PC-9 (cell line): ENCODE measurements around the gene IPO4.

ENCODE experiments used
- EZH2 ChIP-seq: fragments of 200-600 bp; sonication (generic); IDR thresholded peaks from 2 replicates; pipeline ENCODE4 v1.8.0; 2017; ENCODE audit warnings: antibody characterized with exemption, low read depth
- TF ChIP-seq, protein P1 (sequence below): fragments of 200-600 bp; sonication (generic); conservative IDR thresholded peaks from 2 replicates; pipeline ENCODE4 v1.6.1; 2017; ENCODE audit warnings: mixed run types, antibody characterized with exemption, mild to moderate bottlenecking, moderate library complexity

DNA sequence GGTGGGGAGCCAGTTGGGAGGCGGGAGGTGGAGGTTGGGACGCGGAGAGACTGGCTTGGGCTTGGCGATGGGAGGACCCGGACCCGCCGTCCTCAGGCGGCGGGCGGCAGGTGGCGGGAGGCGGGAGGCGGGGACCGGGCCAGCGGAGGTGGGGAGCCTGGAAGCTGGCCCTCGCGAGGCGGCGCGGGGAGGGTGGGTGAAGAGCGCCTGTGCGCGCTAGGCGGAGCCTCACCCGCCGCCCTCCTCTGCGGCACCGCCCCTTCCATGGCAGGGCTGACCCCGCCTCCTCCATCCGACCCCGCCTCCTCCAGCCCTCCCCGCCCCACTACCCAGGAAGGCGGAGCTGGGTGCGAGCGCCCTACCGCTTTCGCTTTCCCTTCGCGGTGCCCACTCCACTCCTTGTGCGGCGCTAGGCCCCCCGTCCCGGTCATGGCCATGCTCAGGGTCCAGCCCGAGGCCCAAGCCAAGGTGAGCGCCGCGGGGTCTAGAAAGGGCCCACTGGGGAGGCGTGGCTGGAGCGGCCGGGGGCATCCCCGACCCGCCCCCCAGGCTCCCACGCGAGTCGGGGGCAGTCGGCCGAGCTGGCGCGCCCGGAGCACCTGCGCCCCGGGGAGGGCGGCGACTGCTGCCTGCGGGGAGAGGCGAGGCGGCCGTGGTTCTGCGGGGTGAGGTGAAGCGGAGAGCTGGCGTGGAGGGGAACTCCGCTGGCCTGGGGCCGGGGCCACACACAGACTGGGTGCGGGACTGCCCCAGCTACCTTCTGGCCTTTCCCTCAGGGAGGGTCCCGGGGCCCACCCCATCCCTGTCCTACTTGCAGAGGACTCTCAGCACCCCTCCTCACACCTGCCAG, 52.6 kb downstream of the IPO4 start, which contains the start of gene PSME1:
- TF ChIP-seq, protein P1, sequence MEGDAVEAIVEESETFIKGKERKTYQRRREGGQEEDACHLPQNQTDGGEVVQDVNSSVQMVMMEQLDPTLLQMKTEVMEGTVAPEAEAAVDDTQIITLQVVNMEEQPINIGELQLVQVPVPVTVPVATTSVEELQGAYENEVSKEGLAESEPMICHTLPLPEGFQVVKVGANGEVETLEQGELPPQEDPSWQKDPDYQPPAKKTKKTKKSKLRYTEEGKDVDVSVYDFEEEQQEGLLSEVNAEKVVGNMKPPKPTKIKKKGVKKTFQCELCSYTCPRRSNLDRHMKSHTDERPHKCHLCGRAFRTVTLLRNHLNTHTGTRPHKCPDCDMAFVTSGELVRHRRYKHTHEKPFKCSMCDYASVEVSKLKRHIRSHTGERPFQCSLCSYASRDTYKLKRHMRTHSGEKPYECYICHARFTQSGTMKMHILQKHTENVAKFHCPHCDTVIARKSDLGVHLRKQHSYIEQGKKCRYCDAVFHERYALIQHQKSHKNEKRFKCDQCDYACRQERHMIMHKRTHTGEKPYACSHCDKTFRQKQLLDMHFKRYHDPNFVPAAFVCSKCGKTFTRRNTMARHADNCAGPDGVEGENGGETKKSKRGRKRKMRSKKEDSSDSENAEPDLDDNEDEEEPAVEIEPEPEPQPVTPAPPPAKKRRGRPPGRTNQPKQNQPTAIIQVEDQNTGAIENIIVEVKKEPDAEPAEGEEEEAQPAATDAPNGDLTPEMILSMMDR = no peak
- no peak for TF ChIP-seq EZH2
